Peyer's patch (tissue), 4 donors: ENCODE results near the gene RAB8B.

Source experiments
- POLR2A ChIP-seq, 2 donors: fragments of 450-650 bp; IDR thresholded peaks; one replicate each; pipeline ENCODE4 v1.5.1; 2017; ENCODE audit warnings: antibody characterized with exemption in 2 of 2, mild to moderate bottlenecking in 2 of 2, moderate library complexity in 2 of 2
- TF ChIP-seq, protein P1 (sequence below), 6 experiments: fragments of 450-650 bp in 4 of 6; fragments of 200-600 bp in 2 of 6; sonication (generic) in 1 of 6; IDR thresholded peaks; one replicate each; pipeline ENCODE4 v1.5.1; 2017 to 2019; ENCODE audit warnings: antibody characterized with exemption in 6 of 6, mild to moderate bottlenecking in 3 of 6, moderate library complexity in 1 of 6

DNA sequence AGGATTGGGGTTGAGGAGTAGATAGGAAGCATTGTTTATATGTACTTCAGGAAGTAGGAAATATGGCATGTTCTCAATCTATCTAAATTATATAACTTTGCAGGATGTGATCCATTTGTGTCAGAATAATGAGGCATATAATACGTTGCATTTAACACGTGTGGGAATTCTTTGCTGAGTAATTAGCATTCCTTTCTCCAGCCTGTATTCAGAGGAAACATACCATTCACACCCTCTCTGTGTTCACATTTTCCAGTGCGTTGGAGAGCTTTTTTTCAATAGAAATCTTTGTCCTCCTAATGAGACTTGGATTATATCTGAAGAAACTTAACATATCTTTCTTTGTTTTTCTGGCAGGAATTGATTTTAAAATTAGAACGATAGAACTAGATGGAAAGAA, 55.0 kb downstream of the RAB8B start:
- TF ChIP-seq, protein P1, sequence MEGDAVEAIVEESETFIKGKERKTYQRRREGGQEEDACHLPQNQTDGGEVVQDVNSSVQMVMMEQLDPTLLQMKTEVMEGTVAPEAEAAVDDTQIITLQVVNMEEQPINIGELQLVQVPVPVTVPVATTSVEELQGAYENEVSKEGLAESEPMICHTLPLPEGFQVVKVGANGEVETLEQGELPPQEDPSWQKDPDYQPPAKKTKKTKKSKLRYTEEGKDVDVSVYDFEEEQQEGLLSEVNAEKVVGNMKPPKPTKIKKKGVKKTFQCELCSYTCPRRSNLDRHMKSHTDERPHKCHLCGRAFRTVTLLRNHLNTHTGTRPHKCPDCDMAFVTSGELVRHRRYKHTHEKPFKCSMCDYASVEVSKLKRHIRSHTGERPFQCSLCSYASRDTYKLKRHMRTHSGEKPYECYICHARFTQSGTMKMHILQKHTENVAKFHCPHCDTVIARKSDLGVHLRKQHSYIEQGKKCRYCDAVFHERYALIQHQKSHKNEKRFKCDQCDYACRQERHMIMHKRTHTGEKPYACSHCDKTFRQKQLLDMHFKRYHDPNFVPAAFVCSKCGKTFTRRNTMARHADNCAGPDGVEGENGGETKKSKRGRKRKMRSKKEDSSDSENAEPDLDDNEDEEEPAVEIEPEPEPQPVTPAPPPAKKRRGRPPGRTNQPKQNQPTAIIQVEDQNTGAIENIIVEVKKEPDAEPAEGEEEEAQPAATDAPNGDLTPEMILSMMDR (IDR thresholded peaks at IDR 0.05), result no peak
- TF ChIP-seq POLR2A (IDR thresholded peaks at IDR 0.05), result no peak
